CD1c-positive myeloid dendritic cell (primary cell): Measurements from ENCODE around the gene LBR.
A peak's percentile ranks its signal among the peaks of the same experiment; 100 is the strongest.

Experiments
- DNase-seq: peaks from one replicate; pipeline ENCODE4 v3.0.0-alpha.2; 2016; ENCODE audit errors: extremely low spot score

Gene LBR

DNA sequence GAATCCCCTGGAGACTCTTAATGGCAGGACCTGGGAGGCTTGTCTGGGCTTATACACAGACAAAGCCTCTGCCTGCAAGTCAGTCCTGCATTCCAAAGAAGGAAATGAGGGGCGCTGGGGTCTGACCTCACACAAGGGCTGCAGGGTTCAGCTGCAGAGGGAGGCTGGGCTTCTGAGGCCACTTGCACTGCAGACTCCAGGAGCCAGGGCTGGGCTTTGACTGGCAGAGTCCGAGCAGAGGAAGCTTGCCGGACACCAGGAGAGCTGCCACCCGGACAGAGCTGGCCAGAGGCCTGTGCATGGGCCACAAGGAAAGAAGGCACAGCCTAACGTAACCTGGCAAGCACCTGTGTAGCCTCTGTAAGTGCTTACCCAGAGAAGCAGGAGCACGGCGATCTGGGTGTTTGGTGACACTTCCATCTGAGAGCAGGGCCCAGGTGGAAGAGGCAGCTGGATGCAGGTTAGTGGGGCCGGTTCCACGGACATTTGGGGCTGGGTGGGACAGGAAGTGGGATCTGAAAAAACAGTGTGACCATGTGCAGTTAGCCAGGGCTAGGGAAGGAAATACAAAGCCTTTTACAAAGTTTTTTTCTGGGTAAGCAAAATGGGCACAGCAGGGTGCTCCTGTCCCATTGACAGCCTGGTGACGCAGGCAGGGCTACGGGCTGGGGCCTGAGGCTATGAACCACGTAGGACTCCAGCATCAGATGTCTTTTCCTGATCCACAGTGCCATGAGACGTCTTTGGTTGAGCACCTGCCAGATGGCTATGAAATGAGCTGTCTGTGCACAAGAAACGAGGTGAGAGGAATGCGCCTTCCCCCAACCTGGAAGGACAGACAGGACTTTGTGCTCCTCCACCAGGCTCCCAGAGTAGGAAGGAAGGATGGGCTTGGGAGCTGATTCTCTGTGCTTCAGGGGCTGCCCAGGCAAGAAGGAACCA is 37.3 kb upstream of the LBR start:
- DNase-seq, result no peak

DNA sequence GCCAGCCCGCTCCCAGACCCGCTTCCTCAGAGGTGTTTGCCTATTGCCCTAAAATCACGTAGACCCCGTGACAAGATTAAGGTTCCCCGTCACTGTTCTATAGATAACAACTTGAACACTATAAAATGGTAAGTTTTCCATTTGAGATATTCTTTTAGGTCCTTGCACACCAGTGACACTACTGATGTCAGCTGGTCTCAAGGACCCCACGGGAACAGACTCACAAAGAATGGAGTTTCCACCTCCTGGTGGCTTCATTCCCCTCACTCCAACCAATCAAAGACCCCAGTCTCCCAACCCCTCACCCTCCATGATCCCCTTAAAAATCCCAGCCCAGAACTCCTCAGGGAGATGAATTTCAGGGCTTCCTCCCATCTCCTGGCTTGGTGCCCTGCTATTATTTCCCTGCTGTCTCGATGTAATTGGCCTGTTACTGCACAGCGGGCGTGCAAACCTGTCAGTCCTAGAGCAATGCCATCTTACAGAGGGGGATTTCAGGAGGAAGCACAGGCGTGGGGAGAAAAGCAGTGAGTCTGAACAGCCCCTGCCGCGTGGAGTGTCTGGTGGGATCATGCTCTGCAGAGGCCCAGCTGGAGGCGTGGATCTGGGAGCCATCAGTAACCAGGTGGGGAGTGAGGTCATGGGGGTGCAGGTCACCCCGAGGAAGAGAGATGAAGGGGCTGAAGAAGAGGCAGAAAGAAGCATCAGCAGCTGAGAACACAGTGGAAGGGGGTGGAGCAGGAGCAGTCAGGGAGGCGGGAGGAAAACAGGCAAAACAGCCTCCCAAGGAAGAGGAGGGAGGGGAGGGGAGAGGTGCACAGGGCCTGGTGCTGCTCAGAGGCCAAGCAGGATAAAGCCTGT is 35.1 kb upstream of the LBR start:
- DNase-seq, result no peak

DNA sequence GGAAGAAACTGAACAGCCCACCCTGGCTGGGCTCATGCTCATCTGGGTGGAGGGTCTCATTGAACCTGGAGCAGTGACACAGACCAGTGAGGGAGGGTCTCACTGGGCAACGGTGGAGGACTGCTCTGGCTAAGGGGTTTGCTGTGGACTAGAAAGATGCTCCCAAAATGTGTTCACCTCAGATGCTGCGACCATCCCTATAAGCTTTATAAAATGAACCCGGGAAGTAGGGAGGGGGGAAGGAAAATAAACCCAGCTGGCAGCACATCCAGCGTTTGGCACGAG is 34.5 kb upstream of the LBR start:
- no peak for DNase-seq

DNA sequence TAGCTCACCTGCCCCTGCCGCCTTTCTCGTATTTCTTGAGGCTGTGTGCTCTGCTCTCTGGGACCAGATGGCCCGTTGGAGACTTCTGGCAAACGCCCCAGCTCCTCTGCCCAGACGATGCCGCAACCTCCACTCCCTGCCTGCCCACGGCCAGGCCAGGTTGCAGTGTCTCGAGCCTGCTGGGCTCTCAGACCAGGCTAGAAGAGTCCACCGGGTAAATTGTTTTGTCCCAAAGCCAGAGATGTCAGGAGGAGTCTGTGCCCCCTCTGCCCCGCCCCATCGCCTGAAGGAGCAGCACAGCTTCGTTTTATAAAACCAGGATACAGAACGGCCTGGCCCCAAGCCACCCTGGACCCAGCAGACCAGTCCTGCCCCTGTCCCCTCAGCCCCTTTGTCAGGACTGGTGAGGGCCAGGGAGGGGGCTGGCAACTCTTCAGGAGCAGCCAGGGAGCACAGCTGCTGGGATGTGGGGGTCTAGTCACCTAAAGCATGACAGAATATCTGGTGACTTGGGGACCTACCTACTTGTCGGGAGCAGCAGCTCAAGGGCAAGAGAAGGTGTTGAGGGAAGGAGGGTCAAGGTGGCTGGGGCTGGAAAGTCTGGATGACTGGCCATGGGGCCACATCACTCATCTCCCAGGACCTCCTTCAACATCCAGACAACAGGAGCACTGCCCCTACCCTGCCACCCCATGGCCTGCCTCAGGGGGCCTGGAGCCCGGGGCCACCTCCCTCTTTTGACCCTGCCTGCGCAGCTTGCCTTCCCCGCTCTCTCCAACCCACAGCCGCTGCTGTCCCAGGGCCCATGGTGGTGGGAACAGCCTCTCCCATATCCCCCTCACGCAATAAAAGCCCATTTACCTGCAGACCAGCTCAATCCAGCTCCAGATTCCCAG is 33.9 kb upstream of the LBR start:
- no peak for DNase-seq

DNA sequence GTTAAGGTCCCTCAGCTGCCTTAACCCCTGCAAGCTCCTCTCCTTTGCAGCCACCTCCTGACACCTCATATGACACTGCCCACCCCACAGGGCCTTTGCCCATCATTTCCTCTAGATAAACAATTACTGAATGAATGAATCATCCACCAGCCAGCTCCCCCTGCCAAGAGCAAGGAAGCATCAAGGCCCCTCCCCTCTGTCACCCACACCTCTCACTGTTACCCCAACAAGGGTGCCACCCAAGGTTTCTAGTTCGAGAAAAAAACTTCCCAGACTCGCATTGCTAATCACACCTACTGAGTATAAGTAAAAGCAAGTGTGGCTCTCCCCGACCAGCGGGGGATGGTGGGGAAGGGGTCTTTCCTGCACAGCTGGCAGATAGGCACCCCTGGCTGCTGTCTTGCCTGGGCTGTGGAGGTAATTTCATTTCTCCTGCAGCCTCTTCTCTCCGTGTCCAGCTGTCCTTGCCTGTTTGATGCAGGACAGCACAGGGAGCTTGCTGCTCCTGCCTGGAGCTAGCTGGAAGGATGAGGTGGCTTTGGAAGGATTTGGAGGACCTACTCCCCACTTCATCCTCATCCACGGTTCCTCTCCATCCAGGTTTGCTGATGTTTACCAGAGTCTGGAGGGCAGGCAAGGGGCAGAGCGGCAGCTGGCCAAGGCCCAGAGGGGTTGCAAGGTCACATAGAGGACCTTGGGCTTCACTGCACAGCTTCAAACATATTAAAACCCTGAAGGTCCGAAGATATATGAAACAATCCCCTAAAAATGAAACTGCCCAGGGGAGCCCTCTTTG is 33.1 kb upstream of the LBR start:
- DNase-seq, result peak; percentile 61

DNA sequence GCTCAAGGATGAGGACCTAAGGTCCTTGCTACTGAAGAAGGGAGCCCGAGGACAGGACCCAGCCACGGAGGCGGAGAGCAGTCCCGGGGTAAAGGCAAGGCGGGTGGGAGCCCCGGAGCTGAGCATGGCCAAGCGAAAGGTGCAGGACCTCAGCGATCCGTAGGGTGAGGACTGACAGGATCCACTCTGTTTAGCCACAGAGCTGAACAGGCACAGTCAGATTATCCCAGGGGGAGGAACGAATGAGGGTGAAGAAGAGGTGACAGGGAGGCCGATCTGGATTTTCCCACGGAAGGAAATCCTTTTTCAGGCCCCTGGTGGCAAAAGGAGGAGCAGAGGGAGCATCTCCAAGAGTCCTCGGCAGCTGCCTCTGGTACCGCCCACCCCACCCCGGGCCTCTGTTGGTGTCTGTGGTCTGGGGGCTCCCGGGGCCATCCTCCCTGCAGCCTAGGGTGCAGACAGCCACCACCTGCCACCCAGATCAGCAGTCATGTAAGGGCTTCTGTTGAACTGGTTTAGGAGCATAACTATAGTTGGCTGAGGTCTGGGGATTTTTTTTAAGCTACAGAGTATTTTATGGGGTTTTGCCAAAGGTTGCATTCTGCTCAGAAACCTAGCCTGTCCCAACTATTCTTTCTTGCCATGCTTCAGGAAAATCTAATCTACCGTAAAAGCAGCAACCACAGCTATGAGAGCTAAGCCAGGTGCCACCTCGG is 32.3 kb upstream of the LBR start:
- DNase-seq, result no peak

DNA sequence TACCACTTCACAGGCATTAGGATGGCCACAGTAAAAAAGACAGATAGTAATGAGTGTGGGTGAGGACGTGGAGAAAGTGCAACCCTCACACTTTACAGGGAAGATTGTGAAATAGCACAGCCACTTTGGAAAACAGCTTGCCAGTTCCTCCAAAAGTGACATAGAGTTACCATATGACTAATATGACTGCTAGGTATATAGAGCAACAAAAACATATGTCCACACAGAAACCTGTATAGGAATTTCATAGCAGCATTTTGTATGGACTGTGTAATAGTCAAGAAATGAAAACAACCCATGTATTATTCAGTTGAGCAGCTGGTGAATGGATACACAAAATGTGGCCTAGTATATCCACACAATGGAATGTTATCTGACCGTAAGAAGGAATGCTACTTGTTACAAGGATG is 30.4 kb upstream of the LBR start:
- peak; percentile 83 for DNase-seq

DNA sequence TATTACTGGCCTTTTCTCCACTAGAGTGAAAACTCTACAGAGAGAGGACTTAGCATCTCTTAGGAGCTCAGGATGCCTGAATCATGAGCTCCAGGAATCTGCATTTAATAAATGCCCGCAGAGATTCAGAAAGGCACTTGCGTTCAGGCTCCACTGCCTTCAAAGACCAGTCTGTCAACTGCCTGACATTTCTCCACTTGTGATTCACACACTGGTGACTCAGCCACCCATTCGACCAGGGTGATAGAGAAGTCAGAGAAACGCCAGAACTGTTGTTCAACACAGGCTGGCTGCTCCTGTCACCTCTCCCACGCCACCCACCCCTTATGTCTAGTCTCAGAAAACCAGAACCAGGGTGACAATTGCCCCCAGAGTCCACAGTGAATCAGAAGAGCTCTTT is 26.9 kb upstream of the LBR start:
- peak; percentile 96 for DNase-seq

DNA sequence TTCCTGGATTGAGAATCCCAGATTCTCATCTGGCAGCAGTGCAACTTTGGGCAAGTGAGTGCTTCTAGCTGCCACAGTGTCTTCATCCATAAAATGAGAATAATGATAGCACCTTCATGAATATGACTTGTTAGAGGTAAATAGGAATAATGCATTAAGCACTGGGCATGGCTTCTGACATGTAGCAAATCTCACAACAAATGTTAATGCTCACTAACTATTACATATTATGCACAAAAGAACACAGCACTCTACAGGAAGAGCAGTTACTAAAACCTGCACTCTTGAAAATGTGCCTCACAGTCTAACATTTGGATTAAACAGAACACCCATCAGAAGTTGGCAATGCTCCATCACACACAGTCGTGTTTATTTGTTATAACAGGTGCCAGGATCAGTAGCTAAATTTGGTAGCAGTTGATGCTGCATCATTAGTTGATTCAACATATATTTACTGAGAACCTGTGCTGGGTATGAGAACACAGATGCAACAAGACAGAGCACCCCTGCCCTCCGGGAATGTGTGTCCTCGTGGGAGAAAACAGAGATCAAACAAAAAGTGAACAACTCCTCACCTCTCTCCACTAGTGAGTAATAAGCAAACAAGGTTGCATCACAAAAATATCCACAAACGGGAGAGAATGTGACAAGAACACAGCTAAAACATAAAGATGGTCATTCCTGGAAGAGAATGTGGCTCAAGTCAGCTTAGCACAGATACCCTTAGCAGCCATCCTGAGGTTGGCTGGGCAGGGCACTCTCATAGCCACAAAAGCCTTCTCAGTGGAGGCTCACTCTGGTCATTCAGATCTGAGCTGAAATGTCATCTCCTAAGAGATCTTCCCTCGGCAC is 26.2 kb upstream of the LBR start:
- peak; percentile 42 for DNase-seq

DNA sequence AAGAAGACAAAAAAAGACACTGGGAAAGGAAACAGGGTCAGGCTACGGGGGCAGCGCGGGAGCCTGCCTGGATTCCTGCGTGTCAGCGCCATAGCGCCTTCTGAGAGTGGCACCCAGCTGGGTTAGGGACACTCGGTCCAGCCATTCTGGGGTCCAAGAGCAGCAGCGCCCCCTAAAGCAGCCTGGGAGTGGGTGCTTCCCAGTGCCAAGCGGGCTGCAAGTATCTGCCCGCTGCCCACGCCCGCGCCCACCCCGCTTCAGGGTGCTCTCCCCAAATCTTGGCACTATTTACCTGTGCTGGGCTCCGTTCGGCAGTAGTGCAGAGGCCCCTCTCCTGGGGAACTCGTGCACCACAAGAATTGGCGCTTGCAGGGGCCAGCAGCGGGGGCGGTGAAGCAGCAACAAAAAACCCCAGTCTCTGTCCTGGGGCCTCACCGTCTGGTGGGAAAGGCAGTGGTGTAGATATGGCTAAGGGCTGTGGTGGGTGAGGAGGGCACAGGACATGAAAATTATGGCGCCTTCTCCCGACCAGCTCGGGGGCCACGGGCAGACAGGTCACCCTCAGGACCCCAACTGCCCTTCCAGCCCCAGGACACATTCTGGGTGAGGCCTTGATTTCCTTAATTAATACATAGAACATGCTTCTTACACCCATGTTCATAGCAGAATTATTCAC is 24.1 kb upstream of the LBR start:
- DNase-seq, result no peak

DNA sequence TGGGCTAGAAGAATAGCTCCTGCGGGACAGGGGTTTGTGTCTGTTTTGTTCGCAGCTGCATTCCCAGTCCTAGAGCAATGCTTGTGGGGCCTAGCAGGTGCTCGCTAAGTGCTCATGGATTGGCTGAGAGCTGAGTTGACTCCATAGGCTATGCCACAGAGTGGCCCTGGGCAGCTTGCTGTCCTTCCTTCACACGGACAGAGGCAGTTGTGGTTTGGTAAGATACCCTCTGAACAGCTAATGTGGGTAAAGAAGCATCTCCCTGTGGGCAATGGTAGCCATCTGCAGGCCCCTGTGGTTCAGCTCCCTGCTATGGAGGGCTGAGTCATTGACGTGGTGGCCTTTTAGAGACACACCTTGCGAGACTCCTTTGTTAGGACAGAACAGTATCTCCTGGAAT is 23.5 kb upstream of the LBR start:
- DNase-seq, result no peak

DNA sequence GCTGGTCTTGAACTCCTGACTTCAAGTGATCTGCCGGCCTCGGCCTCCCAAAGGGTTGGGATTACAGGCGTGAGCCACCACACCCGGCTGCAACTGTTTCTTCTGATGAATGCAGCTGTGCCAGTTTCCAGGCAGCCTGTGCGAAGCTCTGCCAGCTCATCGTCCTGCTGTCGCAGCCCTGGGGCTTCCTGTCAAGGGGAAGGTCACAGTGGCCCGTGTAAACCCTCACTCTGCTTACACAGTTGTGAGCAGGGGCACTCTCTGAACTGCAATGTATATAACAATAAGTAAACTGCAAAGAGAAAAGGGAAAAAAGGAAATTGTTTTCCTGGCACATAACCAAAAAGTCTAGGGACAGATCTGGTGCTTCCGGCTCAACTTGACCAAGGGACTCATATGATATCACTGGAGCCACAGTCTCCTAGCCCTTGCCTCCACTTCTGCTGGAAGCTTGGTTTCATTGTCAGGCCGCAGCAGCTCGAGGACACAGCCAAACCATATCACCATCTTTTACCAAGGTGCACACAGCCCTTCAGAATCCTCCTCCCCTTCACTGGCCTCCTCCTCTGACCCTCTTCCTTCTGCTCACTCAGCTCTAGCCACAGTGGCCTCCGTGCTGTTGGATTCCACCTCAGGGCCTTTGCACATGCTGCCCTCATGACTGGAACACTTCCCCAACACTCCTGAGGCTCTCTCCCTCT is 22.8 kb upstream of the LBR start:
- peak; percentile 71 for DNase-seq

DNA sequence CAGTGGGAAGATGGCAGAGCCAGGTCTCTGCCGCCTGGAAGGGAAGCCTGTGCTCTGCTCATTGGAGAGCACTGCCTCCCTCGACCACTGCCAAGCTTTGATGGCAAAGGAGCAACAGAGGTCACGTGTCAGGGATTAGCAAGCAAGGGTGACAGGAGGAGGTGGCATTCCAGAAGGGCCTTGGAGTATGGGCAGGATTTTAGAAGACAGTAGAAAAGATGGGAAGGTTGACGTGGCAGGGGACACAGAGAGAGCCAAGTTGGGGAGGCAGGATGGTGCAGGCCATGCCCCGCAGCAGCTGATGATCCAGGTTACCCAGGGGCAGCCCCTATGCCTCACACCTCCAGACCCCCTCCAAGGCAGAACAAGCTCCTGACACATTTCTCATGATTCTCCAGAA is 21.9 kb upstream of the LBR start:
- no peak for DNase-seq

DNA sequence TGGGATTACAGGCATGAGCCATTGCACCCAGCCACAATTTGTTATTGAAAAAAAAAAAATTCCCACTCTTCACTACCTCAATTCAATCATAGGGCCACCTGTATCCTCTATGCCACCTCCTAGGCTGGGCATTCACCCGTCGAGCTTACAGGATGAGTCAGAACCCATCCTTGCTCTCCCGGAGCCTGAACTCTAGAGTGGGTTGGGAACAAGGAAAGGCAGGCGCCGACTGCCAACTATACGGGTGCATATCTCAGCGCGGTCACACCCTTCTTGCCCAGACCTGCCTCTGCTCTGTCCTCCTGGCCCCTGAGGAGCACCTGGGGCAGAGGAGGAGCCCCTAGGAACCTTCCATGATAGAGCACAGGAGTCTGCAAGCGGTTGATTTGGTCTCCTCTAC is 21.4 kb upstream of the LBR start:
- DNase-seq, result no peak

DNA sequence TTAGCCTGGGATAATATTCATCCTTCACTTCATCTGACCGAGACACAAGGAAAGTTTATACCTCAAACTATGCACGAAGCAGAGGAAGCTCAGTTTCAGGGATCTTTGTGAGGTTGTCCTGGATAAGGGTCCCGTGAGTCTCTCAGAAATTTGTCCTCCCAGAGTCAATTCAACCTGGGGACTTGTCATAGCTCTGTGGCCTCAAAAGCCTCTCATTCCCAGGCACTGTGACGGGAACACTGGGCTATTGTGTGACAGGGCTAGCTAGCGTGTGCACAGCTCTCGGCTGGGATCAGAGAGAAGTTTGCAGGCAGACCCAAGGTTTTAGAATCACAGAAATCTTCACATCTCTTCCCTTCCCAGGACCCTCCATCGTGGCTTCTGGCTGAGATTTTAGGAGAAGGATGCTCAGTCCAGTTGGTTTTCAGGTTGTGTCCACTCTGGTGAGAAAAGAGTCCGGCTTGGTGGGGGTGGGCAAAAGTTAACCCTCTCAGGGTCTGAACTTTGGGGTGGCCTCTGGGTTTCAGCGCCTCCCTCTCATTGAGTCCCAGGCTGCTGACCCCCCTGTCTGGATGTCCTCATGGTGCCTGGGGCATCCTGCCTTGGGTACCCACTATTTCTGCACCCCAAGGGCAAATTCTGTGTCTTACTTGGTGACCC is 20.4 kb upstream of the LBR start:
- DNase-seq, result no peak

DNA sequence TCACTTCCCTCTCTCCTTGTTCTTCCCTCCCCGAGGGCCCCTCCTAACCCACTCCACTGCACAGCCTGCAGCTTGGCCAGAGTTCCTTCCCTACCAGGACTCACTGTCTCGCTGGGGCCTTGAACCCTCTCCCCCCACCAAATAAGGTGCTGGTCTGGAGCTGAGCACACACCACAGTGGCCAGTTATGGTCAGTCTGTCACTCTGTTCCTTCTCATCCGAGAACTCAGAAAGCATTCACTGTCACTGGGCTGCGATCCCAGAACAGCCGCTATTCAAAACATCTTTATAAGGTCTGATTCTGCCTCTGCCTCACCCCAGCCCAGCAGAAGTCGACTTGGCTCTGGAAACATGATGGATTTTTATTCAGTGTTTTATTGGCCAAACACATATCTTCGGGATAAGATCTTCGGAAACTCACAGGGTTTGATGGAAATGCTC is 19.8 kb upstream of the LBR start:
- peak; percentile 30 for DNase-seq

DNA sequence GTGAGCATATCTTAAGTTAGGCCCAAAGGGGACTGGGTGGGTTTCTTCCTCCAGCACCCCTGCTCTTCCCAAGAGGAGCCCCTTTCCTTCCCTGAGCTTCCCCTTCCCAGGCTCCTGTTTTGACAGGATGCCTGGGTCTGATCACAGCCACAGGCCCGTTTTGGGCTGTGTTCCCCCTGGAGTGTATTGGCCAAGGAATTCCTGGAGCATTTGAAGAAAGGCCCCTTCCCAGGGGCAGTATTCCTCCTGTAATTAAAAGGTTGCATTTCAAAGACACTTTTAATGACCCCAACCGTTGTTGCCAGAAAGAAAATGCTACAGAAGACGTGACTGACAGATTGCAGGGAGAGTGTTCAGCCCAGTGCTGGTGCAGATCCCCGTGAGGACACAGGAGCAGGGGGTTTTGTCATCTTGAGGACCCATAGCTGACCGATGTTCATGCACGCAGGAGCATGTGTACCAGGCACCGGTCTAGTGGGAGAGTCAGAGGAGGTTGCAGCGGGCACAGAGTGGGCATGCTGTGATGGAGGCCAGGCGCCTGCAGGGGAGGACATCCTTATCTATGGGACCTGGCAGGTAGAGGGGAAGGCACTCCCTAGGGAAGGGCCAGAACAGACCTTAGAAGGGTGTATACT is 19.3 kb upstream of the LBR start:
- DNase-seq, result no peak
